GM19193 (cell line): ENCODE data around the gene ADAM8.

Experiments
- POLR2A ChIP-seq: IDR thresholded peaks from 4 replicates; pipeline ENCODE4 v1.6.1; 2011; ENCODE audit not compliant: insufficient read depth, insufficient read length; ENCODE audit errors: extremely low read depth

The ADAM8 gene

GRCh38 chr10:133292919-133293809 is 16.5 kb upstream of the ADAM8 start:
- no peak for TF ChIP-seq POLR2A

GRCh38 chr10:133289761-133290160 is 13.1 kb upstream of the ADAM8 start:
- TF ChIP-seq POLR2A = no peak

- no peak for TF ChIP-seq POLR2A
Measured at GRCh38 chr10:133287832-133288500, 11.3 kb upstream of the ADAM8 start.

GRCh38 chr10:133286366-133286765 is 9.7 kb upstream of the ADAM8 start:
- no peak for TF ChIP-seq POLR2A

GRCh38 chr10:133285217-133285616 is 8.5 kb upstream of the ADAM8 start:
- no peak for TF ChIP-seq POLR2A

GRCh38 chr10:133283931-133284330 is 7.3 kb upstream of the ADAM8 start:
- no peak for TF ChIP-seq POLR2A

- no peak for TF ChIP-seq POLR2A
Measured at GRCh38 chr10:133282846-133283390, 6.2 kb upstream of the ADAM8 start.

GRCh38 chr10:133281628-133282372 is 5.1 kb upstream of the ADAM8 start:
- no peak for TF ChIP-seq POLR2A

- TF ChIP-seq POLR2A = no peak
Measured at GRCh38 chr10:133281084-133281483, 4.4 kb upstream of the ADAM8 start.

- no peak for TF ChIP-seq POLR2A
Measured at GRCh38 chr10:133280391-133281059, 3.9 kb upstream of the ADAM8 start.

- TF ChIP-seq POLR2A = no peak
Measured at GRCh38 chr10:133279326-133280226, 2.9 kb upstream of the ADAM8 start.

GRCh38 chr10:133278577-133279265 is 2.1 kb upstream of the ADAM8 start:
- TF ChIP-seq POLR2A = no peak

- TF ChIP-seq POLR2A = no peak
Measured at GRCh38 chr10:133277993-133278576, 1.4 kb upstream of the ADAM8 start.
